Keratinocyte (primary cell): Measurements from ENCODE around the gene FANCF.

ENCODE experiments used
- CTCF ChIP-seq, 3 experiments: IDR thresholded peaks in 1 of 3; conservative IDR thresholded peaks in 1 of 3; optimal IDR thresholded peaks in 1 of 3; 2 replicates in 2 of 3; 3 replicates in 1 of 3; pipeline versions ENCODE3 to v1.5.1; 2011; ENCODE audit warnings: low read length in 3 of 3, mild to moderate bottlenecking in 3 of 3, moderate library complexity in 2 of 3, control low read depth in 1 of 3, inconsistent platforms in 1 of 3; ENCODE audit not compliant: insufficient read depth in 2 of 3; ENCODE audit errors: extremely low read depth in 1 of 3
- EZH2 ChIP-seq: IDR thresholded peaks from one replicate; pipeline ENCODE4 v1.6.1; 2012; ENCODE audit warnings: inconsistent platforms, mild to moderate bottlenecking, low read length, moderate library complexity

- TF ChIP-seq CTCF (optimal IDR thresholded peaks at IDR 0.05 in 1 of 3, IDR thresholded peaks at IDR 0.05 in 1 of 3, conservative IDR thresholded peaks at IDR 0.05 in 1 of 3; ENCODE audit: extremely low read depth in 1 of 3, insufficient read depth in 2 of 3, low read length in 3 of 3): no peak
- TF ChIP-seq EZH2: no peak
Observed at GRCh38 chr11:22657101-22657694, 31.6 kb upstream of the FANCF start.
